Kidney glomerular epithelial cell (primary cell): Measurements from ENCODE around the gene PRPF6.
"Not testable (repeated sequence)": the region's sequence is repeated elsewhere in the genome, so short reads cannot be mapped to it uniquely, and the experiment has no call there.

Experiments used
- DNase-seq: peaks from one replicate; lab custom pipeline; 2025; lab: John Stamatoyannopoulos, UW

PRPF6 gene

DNA sequence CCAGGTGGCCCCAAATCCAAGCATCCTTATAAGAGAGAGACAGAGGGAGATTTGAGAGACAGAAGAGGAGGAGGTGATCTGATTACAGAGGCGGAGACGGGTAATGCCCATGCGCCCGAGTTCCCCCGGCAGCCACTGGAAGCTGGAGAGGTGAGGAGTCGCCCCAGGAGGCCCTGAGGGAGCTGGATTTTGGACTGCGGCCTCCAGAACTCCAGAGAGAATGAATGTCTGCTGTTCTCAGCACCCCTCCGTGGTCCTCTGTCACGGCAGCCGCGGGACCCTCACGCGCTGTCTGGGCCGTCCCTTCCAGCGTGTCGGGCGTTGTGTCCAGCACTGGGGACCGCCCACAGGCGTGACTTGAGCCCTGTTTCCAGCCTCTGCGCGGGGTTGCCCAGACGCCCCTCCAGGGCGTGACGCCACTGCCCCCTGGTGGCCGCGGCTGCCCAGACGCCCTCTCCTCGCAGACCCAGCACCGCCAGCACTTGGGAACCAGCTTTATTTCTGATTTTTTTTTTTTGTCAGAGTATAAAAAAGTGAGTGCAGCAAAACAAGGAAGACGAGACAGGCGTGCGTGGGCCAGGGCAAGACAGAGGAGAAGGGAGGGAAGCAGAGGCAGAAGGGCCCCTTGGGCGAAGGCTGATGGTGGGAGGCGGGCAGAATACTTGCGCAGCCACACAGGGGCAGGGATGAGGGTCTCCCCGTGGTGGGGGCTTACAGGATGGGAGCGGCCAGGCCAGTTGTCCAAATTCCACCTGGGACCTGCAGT is 7.1 kb upstream of the PRPF6 start:
- DNase-seq, result peak; percentile 68

DNA sequence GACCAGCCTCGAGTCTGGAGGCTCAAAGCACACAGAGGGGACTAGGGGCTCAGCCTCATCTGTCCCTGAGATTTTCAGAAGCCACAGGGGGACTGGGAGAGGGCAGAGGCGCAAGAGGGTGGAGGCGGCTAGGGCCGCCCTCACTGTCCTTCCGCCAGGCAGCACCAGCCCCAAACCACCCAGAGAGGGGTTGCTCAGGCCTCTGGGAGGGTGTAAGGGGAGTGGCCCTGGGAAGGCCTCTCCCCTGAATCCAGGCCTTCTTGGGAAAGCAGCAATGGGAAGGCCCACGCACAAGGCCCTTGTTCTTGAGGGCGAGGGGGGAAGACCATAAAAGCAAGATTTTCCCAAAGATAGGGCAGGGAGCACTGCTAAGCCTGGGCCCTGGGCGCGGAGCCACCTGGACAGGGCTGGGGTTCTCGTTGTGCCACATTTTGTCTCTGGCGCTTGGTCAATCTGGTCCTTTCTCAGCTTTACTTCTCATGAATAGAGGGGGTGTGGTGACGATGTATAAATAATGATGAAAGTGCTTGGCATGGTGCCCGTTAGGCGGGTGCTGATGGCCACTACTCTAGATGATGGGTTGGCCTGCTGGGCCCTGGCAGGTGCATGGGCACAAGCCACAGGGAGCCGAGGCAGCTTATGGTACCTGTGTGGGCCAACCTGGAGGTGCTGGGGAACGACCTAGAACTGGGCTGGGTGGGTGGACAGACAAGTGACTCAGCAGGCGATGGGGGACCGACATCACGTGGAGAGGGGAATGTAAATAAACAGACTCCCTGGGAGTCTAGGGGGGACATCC is 6.3 kb upstream of the PRPF6 start:
- DNase-seq, result no peak

DNA sequence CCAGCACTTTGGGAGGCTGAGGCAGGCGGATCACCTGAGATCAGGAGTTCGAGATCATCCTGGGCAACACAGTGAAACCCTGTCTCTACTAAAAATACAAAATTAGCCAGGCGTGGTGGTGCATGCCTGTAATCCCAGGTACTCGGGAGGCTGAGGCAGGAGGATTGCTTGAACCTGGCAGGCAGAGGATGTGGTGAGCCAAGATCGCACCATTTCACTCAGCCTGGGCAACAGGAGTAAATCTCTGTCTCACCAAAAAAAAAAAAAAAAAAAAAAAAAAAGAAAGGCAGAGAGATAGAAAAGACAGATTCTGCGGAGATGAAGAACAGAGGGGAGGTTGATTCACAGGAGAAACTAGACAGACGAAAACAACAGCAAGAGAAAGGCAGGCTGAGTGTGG is 4.4 kb upstream of the PRPF6 start:
- not testable (repeated sequence) for DNase-seq

DNA sequence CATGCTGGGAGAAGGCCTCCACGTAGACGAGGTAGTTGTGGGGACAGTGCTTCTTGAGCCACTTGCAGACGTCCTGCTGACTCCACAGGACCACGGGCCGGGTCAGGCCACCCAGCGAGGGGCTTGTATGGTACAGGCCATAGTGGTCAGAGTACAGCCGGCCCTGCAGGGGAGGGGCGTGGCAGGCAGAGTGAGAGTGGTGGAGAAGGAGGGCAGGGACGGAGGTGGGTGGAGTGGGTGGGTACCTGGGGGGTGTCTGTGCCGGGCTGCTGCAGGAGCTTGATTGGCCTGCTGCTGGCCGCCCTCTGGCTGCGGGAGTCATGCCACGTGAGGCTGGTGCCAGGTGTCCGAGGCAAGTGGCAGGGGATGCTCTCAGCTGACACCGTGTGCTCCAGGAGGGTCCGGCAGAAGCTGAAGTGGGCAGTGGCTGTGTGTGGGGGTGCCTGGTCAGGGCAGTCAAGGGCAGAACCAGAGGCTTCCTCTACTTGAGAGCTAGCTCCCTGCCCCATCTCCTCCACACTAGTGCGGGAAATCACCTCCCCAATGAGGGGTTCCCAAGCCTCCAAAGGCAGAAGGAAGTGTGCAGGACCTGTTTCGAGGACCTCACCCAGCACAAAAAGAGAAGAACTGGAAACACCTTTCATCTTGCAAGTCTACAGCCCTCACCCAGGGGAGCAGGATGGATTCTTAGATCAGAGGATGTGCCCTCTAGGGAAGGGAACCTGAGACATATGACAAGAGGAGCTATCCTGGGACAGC is 3.8 kb upstream of the PRPF6 start:
- DNase-seq, result no peak

DNA sequence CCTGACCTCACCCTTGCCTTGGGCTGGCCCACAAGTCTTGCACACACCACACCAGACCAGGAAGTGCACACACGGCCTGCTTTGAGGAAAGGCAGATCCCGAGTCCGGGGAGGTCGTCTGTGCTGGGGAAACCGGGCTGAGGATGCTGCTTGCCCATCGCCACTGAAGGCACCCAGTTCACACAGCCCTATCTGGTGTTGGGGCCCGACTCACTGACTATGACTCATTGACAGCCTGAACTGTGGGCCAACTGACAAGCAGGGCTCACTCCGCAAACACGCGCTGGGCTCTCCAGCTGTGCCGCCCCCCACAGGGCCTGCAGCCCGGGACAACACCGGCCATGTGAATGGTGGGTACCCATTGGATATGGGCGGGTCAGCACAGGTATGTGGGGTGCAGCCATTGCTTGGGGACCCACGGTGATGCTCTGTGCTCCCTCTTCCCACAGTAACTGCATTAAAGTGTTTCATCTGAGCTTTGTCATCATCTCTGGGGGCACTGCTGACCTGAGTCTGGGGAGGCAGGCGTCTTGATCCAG is 3.1 kb upstream of the PRPF6 start:
- DNase-seq, result no peak

DNA sequence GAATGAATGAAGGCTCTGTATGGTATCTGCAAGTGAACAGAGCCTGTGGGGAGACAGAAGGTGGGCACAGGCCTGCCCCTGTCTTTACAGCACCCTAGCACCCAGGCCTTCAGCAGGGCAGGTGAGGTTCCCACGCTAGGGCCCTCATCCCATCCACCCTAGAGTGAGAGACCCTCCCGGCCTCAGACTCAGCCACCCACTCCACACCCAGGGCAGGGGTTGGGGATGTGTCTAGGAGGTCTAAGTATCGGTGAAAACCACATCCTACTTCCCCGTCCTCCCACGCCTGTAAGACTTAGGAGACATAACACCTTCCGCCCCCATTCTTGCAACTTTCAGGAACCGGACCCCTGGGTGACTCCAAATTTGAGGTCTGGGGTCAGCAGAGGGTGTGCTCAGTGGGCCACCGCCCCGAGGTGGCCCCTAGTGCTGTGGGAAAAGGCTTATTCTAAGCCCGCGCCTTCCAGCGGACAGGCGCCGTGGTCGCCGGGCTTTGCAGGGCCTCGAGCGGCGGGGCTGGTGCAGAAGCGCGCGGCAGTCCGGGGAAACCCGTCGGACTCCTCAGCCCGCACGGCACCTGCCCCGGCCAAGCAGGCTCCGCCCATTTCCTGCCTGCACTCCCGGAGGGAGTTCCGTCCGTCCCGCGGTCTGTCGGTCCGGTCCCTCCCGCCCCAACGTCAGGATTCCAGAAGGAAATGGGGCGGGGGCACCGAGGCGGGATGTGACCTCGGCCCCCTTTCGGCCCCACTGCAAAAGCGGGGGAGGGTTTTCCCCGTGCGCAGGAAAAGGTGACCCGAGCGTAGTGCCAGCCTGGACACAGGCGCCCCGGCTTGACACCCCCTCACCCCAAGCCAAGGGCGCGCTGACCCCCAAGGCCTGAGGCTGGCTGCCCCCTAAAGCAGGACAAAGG is 2.4 kb upstream of the PRPF6 start:
- no peak for DNase-seq

DNA sequence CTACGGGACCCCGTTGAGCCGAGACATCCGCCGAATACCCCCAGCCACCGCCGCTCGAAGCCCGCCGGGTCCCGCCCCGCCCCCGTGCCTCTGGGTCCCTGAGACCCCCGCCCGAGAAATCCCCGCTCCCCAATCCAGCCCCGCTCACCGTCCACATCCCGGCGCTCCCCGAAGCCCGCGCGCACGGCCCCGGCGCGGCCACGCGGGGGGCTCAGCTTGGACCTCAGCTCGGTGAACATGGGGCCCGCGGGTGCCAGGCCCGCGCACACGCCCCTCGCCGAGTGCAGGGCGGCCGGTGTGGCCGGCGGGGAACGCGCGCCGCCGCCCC is 1.7 kb upstream of the PRPF6 start:
- DNase-seq, result no peak

DNA sequence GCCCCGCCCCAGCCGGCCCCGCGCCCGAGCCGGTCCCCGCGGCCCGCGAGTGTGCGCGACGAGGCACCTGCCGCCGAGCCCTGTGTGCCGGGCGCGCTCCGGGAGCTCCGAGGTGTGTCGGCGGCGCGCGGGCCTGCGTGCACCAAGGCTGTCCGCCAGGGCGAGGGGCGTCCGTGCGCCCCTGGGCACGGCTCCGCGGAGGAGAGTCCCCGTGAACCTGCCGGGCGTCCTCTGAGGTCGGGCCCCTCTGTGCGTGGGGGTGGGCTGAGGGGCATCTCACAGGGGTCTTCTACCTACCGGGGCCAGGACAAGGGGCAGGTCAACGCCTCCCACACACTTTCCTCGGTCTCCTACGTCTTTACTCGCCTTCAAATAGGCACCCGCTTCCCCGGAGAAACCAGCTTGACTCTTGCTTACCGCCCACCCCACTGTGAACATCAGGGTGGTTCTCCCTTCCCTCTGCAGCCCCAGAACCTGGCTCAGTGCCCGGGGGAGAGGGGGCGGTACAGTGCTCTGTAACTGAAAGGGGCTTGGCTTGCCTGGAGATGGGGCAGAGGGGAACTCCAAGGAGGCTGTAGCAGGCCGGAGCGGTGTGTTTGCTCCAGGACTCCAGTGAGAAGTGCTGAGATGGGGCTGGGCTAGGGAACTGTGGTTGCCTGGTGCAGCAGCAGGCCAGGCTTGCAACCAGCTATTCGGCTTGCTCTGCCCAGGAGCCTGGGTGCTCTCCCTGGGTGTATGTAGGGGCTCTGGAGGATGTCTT is 1.2 kb upstream of the PRPF6 start, which contains the start of gene SAMD10:
Gene SAMD10 (minus strand): TSS at position 86 of the 760 bp plus-strand sequence. CDS start 175 bp downstream, outside the sequence.
- DNase-seq, result no peak

DNA sequence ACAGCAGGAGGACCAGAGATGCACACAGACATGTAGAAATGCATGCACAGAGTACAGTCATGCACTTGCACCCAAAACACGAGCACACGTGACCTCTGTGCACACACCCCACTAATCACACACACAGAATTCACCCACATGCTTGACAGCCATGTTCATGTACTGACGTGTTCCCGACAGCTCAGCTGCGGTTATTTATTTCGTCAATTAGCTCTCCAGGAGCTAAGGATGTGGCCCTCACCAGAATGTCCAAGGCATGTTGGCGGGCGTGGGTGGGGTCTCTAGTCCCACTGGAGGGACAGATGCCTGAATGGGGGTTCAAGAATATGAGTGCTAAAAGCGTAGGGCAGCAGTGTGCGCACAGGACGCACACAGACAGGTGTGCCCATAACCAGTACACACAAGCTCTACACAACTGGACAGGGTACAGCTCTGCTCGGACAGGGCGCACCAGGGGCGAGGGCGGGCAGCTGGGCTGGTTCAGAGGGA is 571 bp upstream of the PRPF6 start:
- DNase-seq, result no peak

DNA sequence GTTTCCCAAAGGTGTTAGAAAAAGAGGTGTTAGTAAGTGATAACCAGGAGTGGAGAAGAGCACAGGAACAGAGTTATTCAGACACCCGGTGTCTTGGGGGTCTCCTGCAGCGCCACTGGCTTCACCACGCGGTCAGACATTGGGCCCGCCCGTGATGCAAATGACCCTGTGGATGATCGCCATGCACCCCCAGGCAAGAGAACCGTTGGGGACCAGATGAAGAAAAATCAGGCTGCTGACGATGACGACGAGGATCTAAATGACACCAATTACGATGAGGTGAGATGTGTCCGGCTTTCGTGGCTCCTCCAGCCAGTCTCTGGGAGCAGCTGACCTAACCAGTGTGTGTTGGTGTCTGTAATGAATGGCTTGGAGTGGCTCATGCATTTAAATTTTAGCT is 2.0 kb downstream of the PRPF6 start:
- DNase-seq, result no peak

DNA sequence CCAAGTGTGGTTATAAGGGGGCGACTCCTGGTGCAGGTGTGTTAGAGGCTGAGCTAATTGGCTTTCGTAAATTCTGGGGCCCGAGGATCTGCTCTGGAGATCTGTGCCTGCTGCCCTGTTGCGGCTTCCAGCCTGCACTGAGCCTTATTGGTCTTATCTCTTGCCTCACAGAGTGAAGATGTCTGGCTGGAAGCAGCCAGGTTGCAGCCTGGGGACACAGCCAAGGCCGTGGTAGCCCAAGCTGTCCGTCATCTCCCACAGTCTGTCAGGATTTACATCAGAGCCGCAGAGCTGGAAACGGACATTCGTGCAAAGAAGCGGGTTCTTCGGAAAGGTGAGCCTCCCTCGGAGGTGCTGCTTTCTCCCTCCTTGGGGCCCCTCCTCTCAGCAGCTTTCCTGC is 20.0 kb downstream of the PRPF6 start:
- DNase-seq, result no peak

DNA sequence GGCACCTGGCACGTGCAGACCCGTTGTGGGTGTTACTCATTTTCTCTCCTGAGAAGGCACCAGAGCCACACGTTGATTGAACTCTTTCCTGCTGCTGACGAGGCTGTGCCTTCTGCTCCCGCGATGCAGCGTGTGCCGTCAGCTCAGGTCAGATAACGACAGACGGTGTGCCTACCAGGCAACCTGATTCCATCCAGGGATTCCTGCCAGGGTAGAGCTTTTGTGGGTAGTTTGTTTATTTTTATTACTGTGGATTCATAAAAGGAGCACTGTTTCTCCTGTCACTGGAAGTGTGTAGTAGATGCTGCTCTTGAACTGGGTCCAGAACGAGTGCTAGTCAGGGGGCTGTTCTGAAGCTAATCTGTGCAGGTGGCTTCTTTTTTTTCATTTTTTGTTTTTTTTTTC is 20.7 kb downstream of the PRPF6 start:
- DNase-seq, result no peak

DNA sequence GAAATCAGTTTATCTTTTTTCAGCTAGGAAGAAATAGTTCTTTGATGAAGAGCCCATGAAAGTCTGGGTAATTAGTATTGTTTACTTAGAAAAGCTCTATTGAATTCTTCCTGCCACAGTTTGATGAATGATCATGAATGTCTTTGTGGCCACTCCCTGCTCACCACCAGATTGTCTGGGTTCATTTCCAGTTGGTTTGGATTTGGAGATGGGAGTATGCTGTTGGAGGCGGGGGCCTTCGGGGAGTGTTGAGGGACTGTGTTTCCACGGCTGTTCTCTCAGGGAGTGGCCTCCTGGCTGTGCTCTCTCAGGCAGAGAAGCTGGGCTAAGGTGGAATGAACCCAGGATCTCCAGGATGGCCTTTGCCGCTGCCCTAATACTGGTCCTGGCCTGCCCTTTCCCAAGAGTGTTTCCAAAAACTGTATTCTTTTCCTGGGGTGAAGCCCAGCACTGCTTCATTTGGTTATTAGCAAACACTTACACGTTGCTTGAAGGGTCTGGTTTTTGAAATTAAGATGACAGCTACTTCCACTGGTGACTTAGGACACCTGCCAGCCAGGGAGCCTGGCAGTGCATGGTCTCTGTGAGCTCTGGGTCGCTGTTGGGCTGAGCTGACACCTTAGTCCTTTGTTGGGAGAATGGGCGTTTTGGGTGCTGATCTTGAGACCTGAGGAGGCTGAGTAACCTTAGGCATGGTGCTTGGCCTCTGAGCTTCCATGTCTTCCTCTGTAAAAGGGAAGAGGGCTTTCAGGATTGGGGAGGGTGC is 23.2 kb downstream of the PRPF6 start:
- DNase-seq, result peak; percentile 82

DNA sequence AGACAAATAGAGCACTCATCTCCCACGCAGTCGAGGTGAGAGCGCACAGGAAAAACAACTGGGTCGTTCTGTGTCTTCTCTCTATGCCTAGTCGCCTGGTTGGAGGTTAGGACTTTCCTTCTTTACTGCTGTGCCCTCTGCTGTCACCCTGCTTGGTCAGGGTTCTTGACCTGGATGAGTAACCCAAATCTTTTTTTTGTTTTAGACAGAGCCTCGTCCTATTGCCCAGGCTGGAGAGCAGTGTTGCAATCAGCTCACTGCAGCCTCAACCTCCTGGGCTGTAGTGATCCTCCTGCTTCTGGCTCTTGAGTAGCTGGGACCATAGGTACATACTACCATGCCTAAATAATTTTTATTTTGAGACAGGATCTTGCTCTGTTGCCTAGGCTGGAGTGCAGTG is 24.5 kb downstream of the PRPF6 start:
- no peak for DNase-seq

DNA sequence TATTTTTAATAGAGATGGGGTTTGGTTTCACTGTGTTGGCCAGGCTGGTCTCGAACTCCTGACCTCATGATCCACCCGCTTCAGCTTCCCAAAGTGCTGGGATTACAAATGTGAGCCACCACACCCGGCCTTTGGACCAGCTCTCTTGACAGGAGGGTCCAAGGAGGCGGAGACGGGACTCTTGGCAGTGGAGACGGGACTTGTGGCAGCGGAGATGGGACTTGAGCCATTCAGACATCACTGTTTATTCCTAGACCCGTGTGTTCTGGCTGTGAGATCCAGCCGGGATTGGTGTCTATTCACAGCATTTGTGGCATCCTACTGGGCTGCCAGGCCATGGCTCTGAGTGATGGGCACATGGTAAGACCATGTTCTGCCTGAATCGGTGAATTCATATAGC is 25.6 kb downstream of the PRPF6 start:
- no peak for DNase-seq

DNA sequence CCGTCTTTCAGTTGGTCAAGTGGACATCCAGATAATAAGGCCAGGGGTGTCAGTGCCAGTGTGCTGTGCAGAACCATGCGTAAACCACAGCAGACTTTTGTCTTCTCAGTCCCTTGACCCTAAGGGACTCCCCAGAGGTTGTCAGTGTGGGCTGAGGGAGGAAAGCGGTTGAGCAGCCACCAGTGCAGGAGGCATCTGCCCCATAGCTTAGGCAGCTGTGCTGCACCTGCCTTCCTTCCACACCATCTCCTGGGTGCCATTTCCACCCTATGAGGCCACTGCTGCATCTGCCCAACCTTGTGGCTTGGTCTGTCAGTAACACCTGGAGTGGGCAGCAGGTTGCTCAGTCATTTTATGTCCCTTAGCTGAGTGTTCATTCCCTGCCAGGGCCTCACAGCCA is 26.0 kb downstream of the PRPF6 start:
- no peak for DNase-seq

DNA sequence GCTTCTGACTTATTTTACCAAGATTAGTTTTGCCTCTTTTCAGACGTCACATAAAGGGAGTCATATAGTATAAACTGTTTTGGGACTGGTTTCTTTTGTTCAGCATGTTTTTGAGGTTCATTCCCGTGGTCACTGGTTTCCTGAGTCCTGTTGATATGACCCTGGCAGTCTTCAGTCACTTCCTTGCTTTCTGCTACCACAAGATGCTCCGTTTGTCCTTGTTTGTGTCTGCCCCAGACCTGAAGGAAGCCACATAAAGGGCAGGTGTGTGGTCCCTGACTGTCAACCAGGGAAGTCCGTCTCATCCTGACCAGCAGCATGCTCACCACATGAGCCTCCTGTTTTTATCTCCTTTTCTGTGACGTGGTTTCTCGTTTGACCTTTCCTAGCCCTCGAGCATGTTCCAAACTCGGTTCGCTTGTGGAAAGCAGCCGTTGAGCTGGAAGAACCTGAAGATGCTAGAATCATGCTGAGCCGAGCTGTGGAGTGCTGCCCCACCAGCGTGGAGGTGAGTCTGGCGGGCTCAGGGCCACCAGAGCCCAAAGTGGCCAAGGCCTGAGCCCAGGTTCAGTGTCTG is 29.0 kb downstream of the PRPF6 start:
- no peak for DNase-seq

DNA sequence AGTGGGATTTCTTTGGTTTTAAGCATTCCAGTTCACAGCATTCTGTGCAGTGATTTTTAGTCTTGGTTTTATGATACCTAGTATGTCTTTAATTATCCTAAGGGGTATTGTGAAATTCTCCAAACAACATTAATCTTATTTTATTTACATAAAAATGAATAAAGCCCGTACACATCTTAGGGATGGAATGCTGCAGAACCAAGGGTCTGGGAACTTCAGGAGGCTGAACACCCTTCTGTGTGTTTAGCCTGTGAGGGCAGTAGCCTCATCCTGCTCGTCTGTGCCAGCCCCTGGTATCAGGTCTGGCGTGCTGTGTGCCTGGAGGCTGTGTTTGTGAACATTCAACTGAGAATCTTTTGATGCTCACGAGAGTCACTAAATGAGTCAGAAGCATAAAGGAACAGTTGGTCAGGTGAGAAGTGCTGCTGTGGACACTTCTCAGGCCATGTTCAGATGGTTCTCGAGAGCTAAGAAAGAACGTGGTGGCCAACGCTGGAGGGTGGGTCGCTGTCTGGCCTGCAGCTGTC is 29.8 kb downstream of the PRPF6 start:
- DNase-seq, result no peak

DNA sequence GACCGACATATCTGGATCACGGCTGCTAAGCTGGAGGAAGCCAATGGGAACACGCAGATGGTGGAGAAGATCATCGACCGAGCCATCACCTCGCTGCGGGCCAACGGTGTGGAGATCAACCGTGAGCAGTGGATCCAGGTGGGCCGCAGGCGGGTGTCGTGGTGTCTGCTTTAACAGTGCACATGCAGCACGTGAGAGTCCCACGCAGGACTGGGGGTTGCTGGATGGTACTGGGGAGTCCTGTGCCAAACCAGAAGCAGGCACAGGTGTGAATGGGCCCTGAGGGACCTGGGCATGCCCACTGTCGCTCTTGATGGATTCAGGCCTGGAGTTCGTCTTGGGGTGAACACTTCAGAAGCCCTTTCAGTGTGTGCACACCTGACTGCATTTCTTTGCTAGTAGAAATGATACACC is 30.4 kb downstream of the PRPF6 start:
- no peak for DNase-seq
